Right lobe of liver (tissue), 6 donors: ENCODE data around the gene TPR. TPM values are rescaled to one million over a fixed set of nuclear protein-coding genes. Genes with fewer than 3 reads are reported as not detected.
A peak's percentile ranks its signal among the peaks of the same experiment; 100 is the strongest.

Experiments used
- ATAC-seq, 4 donors: fragments of 200-7000 bp; cut with Tn5 transposase; one replicate each; pipeline ENCODE4 v1.9.1; 2020; ENCODE audit warnings: mild to moderate bottlenecking in 4 of 4, moderate library complexity in 4 of 4
- DNase-seq, 3 donors: peaks; one replicate each; pipeline ENCODE4 v3.0.0-alpha.2; 2020
- H3K27ac ChIP-seq, 3 donors: fragments of 200-600 bp; one replicate each; pipeline ENCODE4 v1.8.0; 2022
- H3K27me3 ChIP-seq, 2 donors: fragments of 200-600 bp; one replicate each; pipeline ENCODE4 v1.8.0; 2022
- H3K36me3 ChIP-seq, 4 donors: fragments of 200-600 bp; sonication (generic) in 1 of 4; one replicate each; pipeline versions ENCODE4 v1.5.1 to v1.8.0; 2017 to 2022; ENCODE audit warnings: control low read depth in 1 of 4
- H3K4me1 ChIP-seq, 4 donors: fragments of 200-600 bp; sonication (generic) in 1 of 4; one replicate each; pipeline versions ENCODE4 v1.5.1 to v1.8.0; 2017 to 2022; ENCODE audit warnings: control low read depth in 1 of 4
- H3K4me3 ChIP-seq, 3 donors: fragments of 200-600 bp; one replicate each; pipeline ENCODE4 v1.8.0; 2022
- H3K9me3 ChIP-seq, 4 donors: fragments of 200-600 bp; sonication (generic) in 1 of 4; one replicate each; pipeline versions ENCODE4 v1.5.1 to v1.8.0; 2017 to 2022; ENCODE audit warnings: control low read depth in 1 of 4
- POLR2A ChIP-seq: fragments of 450-650 bp; IDR thresholded peaks from one replicate; pipeline ENCODE4 v1.6.1; 2017; ENCODE audit warnings: antibody characterized with exemption, mild to moderate bottlenecking
- WGBS: methylation state at CpG from one replicate; pipeline ENCODE4 v1.1.6; 2018; ENCODE audit warnings: low coverage, low lambda C conversion rate; ENCODE audit not compliant: insufficient coverage; ENCODE audit errors: missing lambda C conversion rate; 5-methylcytosine and 5-hydroxymethylcytosine counted together
- intact Hi-C, 2 donors: fragments of 100-400 bp; cut with DNase I; formaldehyde crosslinking; loops; one replicate each; pipeline versions ENCODE4 v1.11.2 to v1.14.1; 2022
- total RNA-seq, 6 experiments: library from RNA; depleted of rRNA in 2 of 6; stranded (reverse); fragments of >200 nt in 2 of 6; fragmentation: NEBNext Ultra II Directional in 3 of 6; extraction: Animal tissue kit (Norgen Biotek cat#: 25700) in 3 of 6; gene quantifications; one replicate each; pipeline versions ENCODE4 v1.1.0 to v1.2.4, GENCODE V29; 2016 to 2023
- TF ChIP-seq, protein P1 (sequence below), 4 donors: fragments of 200-600 bp in 3 of 4; fragments of 450-650 bp in 1 of 4; IDR thresholded peaks; one replicate each; pipeline versions ENCODE4 v1.5.1 to v1.8.0; 2016 to 2022; ENCODE audit warnings: antibody characterized with exemption in 4 of 4, mild to moderate bottlenecking in 2 of 4
- donor health status: DM: no; HTN: yes; CAD: no.
- donor health status: DM: no; HTN: no; CAD: no.
- donor health status: DM: no; HTN: no; CAD: no.
- donor health status: DM: no; HTN: yes; CAD: no.
- donor health status: DM: no; HTN: yes; CAD: no.

The TPR gene
- total RNA-seq, 6 experiments from 2014 or later: 19.0 to 35.9 (median 31.8) TPM

DNA sequence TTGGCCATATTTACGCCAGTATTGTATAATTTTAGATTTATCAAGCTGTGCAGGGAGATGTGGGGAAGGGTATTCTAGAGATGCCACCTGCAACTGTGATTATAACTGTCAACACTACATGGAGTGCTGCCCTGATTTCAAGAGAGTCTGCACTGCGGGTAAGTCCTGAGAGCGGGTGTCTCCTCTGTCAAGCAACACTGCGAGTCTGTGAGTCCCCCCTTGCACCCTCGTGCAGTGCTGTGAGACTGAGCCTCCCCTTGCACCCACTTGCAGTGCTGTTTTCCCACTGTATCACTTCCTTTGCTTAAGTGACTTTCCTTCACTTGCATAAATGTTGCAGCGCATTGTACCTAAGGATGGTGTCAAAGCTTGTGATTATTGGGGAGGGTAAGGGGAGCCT lies 75.0 kb downstream of the TPR start:
- peaks cover 0 to 12% (median 5%) of the 10 kb centered on the region in 4 donors for H3K36me3 ChIP-seq
- no peak for DNase-seq
- TF ChIP-seq, protein P1, sequence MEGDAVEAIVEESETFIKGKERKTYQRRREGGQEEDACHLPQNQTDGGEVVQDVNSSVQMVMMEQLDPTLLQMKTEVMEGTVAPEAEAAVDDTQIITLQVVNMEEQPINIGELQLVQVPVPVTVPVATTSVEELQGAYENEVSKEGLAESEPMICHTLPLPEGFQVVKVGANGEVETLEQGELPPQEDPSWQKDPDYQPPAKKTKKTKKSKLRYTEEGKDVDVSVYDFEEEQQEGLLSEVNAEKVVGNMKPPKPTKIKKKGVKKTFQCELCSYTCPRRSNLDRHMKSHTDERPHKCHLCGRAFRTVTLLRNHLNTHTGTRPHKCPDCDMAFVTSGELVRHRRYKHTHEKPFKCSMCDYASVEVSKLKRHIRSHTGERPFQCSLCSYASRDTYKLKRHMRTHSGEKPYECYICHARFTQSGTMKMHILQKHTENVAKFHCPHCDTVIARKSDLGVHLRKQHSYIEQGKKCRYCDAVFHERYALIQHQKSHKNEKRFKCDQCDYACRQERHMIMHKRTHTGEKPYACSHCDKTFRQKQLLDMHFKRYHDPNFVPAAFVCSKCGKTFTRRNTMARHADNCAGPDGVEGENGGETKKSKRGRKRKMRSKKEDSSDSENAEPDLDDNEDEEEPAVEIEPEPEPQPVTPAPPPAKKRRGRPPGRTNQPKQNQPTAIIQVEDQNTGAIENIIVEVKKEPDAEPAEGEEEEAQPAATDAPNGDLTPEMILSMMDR (IDR thresholded peaks at IDR 0.05): no peak
- no peak for TF ChIP-seq POLR2A
- WGBS: 90% methylated on average over 4 of the region's 6 CpGs
- H3K27me3 ChIP-seq: no peaks in the 10 kb centered on the region
- no peaks in the 10 kb centered on the region for H3K9me3 ChIP-seq
- no peak overlapping the region for H3K4me3 ChIP-seq
- H3K4me1 ChIP-seq: peaks cover 0 to 43% (median 17%) of the 10 kb centered on the region in 4 donors
- no peak overlapping the region for H3K27ac ChIP-seq
- no peak for ATAC-seq
- intact Hi-C loops: no loop called here

DNA sequence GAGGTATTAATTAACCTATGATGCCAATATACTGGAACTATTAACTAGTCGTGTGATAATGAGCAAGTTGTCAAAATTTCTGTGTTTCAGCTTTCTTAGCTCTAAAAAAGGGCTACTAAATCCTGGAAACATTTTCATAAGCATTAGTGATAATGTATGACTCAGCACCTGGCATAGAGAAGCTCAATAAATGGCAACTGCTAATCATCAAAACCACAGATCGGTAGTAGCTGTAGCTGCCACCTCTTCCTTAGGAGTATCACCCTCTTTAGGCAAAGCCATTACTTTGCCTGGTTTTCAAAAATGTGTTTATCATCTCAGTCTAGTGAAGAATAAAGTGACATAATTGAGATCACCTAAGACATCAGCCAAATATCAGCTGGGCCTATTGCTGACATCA lies 75.5 kb downstream of the TPR start:
- ATAC-seq: no peak
- Histone ChIP-seq H3K4me3 (no peak overlapping the region), H3K27me3 (no peaks in the 10 kb centered on the region), H3K36me3 (peaks cover 0 to 10% (median 5%) of the 10 kb centered on the region in 4 donors), H3K4me1 (peaks cover 0 to 43% (median 17%) of the 10 kb centered on the region in 4 donors), H3K9me3 (no peaks in the 10 kb centered on the region), H3K27ac (no peak overlapping the region)
- intact Hi-C loops: no loop called here
- no peak for DNase-seq
- no peak for TF ChIP-seq POLR2A
- TF ChIP-seq, protein P1 (IDR thresholded peaks at IDR 0.05): no peak
- WGBS: 68% methylated on average over 2 of the region's 2 CpGs

DNA sequence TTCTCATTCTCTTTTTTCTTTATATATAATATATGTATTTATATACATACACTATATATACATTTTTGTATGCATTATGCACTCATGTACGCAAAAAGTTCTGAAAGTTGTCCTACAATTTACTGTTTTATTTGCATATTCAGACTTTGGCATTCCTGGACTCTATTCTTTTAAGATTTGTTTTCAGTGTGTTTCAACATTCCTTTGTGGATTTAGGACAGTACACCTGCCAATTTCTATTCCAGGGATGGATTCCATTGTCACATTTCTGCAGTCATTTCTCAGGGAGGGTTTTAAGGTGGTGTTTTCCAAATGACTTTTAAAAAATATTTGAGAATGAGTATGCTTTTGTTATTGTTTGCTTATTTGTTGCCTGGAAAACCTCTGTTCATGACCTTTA lies 76.2 kb downstream of the TPR start:
- Histone ChIP-seq H3K27ac (peak overlapping the region in 2 of 3 donors; percentile 22 to 61), H3K36me3 (peaks cover 0 to 3% (median under 1%) of the 10 kb centered on the region in 4 donors), H3K4me1 (peaks cover 0 to 46% (median 17%) of the 10 kb centered on the region in 4 donors), H3K4me3 (peak overlapping the region in 2 of 3 donors; percentile 3 to 51), H3K9me3 (no peaks in the 10 kb centered on the region), H3K27me3 (no peaks in the 10 kb centered on the region)
- intact Hi-C loops: no loop called here
- TF ChIP-seq, protein P1 (IDR thresholded peaks at IDR 0.05): no peak
- no peak for TF ChIP-seq POLR2A
- 36% methylated on average over 1 of the region's 1 CpG for WGBS
- ATAC-seq (peak; percentile 43 to 65 (median 56)), DNase-seq (no peak)

DNA sequence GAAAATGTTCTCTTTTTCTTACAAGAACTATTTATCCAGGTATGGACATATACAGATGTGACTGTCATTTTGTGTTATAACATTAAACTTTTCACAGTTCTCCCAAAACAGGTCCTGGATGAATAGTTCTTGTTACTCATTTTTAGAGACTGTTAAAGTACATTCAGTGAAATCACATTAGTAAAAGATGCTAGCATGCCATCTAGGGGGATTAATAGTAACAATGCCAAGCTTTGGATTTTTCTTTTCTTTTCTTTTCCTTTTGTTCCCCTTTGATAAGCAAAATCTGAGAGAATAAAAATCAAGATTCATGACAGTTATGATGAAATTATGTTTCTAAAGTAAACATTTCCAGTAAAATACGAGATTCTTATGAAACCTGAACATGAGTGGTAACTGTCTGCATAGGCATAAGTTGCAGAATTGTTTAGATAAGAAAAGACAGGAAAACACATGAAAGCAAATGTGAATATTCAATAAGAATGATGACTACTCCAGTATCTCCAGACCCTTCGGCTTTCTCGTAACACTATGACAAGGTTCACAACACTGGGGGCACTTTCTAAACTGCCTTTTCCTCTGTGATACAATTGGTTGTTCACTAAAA lies 77.5 kb downstream of the TPR start:
- Histone ChIP-seq H3K36me3 (no peaks in the 10 kb centered on the region), H3K27ac (peak overlapping the region in 2 of 3 donors; percentile 37 to 61), H3K9me3 (no peaks in the 10 kb centered on the region), H3K4me1 (peaks cover 0 to 43% (median 15%) of the 10 kb centered on the region in 4 donors), H3K4me3 (peak overlapping the region; percentile 0 to 51 (median 37)), H3K27me3 (no peaks in the 10 kb centered on the region)
- DNase-seq: no peak
- intact Hi-C loops: no loop called here
- 25% methylated on average over 3 of the region's 3 CpGs for WGBS
- ATAC-seq: peak in 2 of 4 donors; percentile 14 to 20
- no peak for TF ChIP-seq POLR2A
- TF ChIP-seq, protein P1 (IDR thresholded peaks at IDR 0.05): peak in 1 of 4 donors; percentile 15
